Keratinocyte (primary cell): ENCODE data around the gene RETREG2. TPM values are rescaled to one million over a fixed set of nuclear protein-coding genes. Genes with fewer than 3 reads are reported as not detected.

Source experiments
- DNase-seq: peaks from one replicate; pipeline ENCODE4 v3.0.0-alpha.2; 2011; ENCODE audit warnings: low read depth, missing footprints, low spot score
- FAIRE-seq: peaks from 2 replicates; lab custom pipeline; 2011; peaks lifted over from hg19 to GRCh38; lab: Jason Lieb, UNC
- H2AFZ ChIP-seq: 2 replicates; pipeline ENCODE4 v1.6.0; 2012; ENCODE audit warnings: low read length, control low read depth, inconsistent platforms; ENCODE audit not compliant: control insufficient read depth
- H3K27ac ChIP-seq: 2 replicates; pipeline ENCODE4 v1.5.1; 2011; ENCODE audit warnings: low read length; ENCODE audit not compliant: control insufficient read depth, insufficient read depth
- H3K27me3 ChIP-seq: 3 replicates; pipeline ENCODE4 v1.6.0; 2011; ENCODE audit warnings: low read length; ENCODE audit not compliant: control insufficient read depth, insufficient read depth; ENCODE audit errors: extremely low read depth
- H3K36me3 ChIP-seq, 2 experiments: 2 replicates in 1 of 2; 3 replicates in 1 of 2; pipeline ENCODE4 v1.5.1; 2011; ENCODE audit warnings: low read length in 2 of 2, mild to moderate bottlenecking in 1 of 2; ENCODE audit not compliant: control insufficient read depth in 2 of 2, insufficient read depth in 2 of 2; ENCODE audit errors: extremely low read depth in 1 of 2
- H3K4me1 ChIP-seq: 3 replicates; pipeline ENCODE4 v1.5.1; 2011; ENCODE audit warnings: low read length; ENCODE audit not compliant: control insufficient read depth, insufficient read depth; ENCODE audit errors: extremely low read depth
- H3K4me2 ChIP-seq: 3 replicates; pipeline ENCODE4 v1.6.0; 2011; ENCODE audit warnings: low read depth, low read length; ENCODE audit not compliant: control insufficient read depth, insufficient read depth; ENCODE audit errors: extremely low read depth
- H3K4me3 ChIP-seq, 3 experiments: fragments of 200-600 bp in 1 of 3; sonication (generic) in 1 of 3; 2 replicates in 2 of 3; 3 replicates in 1 of 3; pipeline ENCODE4 v1.5.1; 2011 to 2016; ENCODE audit warnings: low read length in 3 of 3, mild to moderate bottlenecking in 3 of 3, control low read depth in 2 of 3, inconsistent platforms in 1 of 3, low read depth in 1 of 3, mixed read lengths in 1 of 3, mixed run types in 1 of 3, moderate library complexity in 1 of 3; ENCODE audit not compliant: control insufficient read depth in 2 of 3, insufficient read depth in 2 of 3; ENCODE audit errors: extremely low read depth in 1 of 3
- H3K79me2 ChIP-seq: 2 replicates; pipeline ENCODE4 v1.6.0; 2012; ENCODE audit warnings: low read length; ENCODE audit not compliant: control insufficient read depth, insufficient read depth
- H3K9ac ChIP-seq: 3 replicates; pipeline ENCODE4 v1.6.0; 2011; ENCODE audit warnings: low read length; ENCODE audit not compliant: control insufficient read depth, insufficient read depth; ENCODE audit errors: extremely low read depth
- H3K9me1 ChIP-seq: 3 replicates; pipeline ENCODE4 v1.6.0; 2011; ENCODE audit warnings: low read length; ENCODE audit not compliant: control insufficient read depth, insufficient read depth; ENCODE audit errors: extremely low read depth
- H3K9me3 ChIP-seq: 2 replicates; pipeline ENCODE4 v1.5.1; 2012; ENCODE audit warnings: low read depth, low read length; ENCODE audit not compliant: control insufficient read depth
- H4K20me1 ChIP-seq: 3 replicates; pipeline ENCODE4 v1.6.0; 2011; ENCODE audit warnings: low read length; ENCODE audit not compliant: control insufficient read depth, insufficient read depth; ENCODE audit errors: extremely low read depth
- EZH2 ChIP-seq: IDR thresholded peaks from one replicate; pipeline ENCODE4 v1.6.1; 2012; ENCODE audit warnings: inconsistent platforms, mild to moderate bottlenecking, low read length, moderate library complexity
- dilution Hi-C: fragments of 300-500 bp; cut with MboI; formaldehyde crosslinking; loops from one replicate; pipeline ENCODE4 v1.7.0; 2020; ENCODE audit warnings: low sequenced_read_pairs; ENCODE audit not compliant: extremely low pct_ligation_motif_present
- polyA plus RNA-seq, 5 experiments: library from polyadenylated mRNA; depleted of rRNA in 3 of 5; stranded (reverse) in 3 of 5; stranded (forward) in 1 of 5; unstranded in 1 of 5; fragments of >200 nt; gene quantifications; 1 replicate in 1 of 5; 2 replicates in 3 of 5; 3 replicates in 1 of 5; pipeline versions ENCODE4 v1.2.1 to v1.2.3, GENCODE V29; 2011 to 2012; ENCODE audit warnings: missing spikeins in 2 of 5, low read depth in 1 of 5, low replicate concordance in 1 of 5
- TF ChIP-seq, protein P1 (sequence below), 3 experiments: IDR thresholded peaks in 1 of 3; conservative IDR thresholded peaks in 1 of 3; optimal IDR thresholded peaks in 1 of 3; 2 replicates in 2 of 3; 3 replicates in 1 of 3; pipeline versions ENCODE3 to v1.5.1; 2011; ENCODE audit warnings: low read length in 3 of 3, mild to moderate bottlenecking in 3 of 3, moderate library complexity in 2 of 3, control low read depth in 1 of 3, inconsistent platforms in 1 of 3; ENCODE audit not compliant: insufficient read depth in 2 of 3; ENCODE audit errors: extremely low read depth in 1 of 3

Gene RETREG2
- polyA plus RNA-seq, 1 donor (not counting 4 experiments of a cell fraction or from before 2014, with no cell fraction given) = 45.8 TPM

GRCh38 chr2:219182331-219183150 is 4.5 kb downstream of the RETREG2 start:
- DNase-seq (no peak), FAIRE-seq (no peak)
- Histone ChIP-seq H4K20me1 (no peaks in the 10 kb centered on the region), H3K4me3 (no peak overlapping the region), H3K9ac (no peak overlapping the region), H2AFZ (no peak overlapping the region), H3K36me3 (peaks cover 21 to 29% of the 10 kb centered on the region in 2 experiments), H3K27ac (no peak overlapping the region), H3K9me1 (peaks cover 2% of the 10 kb centered on the region), H3K4me2 (no peak overlapping the region), H3K4me1 (peaks cover 9% of the 10 kb centered on the region), H3K9me3 (no peaks in the 10 kb centered on the region), H3K27me3 (no peaks in the 10 kb centered on the region), H3K79me2 (peaks cover 11% of the 10 kb centered on the region)
- TF ChIP-seq EZH2 = no peak
- TF ChIP-seq, protein P1, sequence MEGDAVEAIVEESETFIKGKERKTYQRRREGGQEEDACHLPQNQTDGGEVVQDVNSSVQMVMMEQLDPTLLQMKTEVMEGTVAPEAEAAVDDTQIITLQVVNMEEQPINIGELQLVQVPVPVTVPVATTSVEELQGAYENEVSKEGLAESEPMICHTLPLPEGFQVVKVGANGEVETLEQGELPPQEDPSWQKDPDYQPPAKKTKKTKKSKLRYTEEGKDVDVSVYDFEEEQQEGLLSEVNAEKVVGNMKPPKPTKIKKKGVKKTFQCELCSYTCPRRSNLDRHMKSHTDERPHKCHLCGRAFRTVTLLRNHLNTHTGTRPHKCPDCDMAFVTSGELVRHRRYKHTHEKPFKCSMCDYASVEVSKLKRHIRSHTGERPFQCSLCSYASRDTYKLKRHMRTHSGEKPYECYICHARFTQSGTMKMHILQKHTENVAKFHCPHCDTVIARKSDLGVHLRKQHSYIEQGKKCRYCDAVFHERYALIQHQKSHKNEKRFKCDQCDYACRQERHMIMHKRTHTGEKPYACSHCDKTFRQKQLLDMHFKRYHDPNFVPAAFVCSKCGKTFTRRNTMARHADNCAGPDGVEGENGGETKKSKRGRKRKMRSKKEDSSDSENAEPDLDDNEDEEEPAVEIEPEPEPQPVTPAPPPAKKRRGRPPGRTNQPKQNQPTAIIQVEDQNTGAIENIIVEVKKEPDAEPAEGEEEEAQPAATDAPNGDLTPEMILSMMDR (optimal IDR thresholded peaks at IDR 0.05 in 1 of 3, IDR thresholded peaks at IDR 0.05 in 1 of 3, conservative IDR thresholded peaks at IDR 0.05 in 1 of 3; ENCODE audit: extremely low read depth in 1 of 3, insufficient read depth in 2 of 3, low read length in 3 of 3) = no peak
- dilution Hi-C loops = no loop called here

- H3K4me3 ChIP-seq = no peak overlapping the region
Measured at GRCh38 chr2:219183151-219183772, 5.2 kb downstream of the RETREG2 start.

More at GRCh38 chr2:219183151-219183772, 5.2 kb downstream of the RETREG2 start:
- FAIRE-seq = no peak
- dilution Hi-C loops = no loop called here
- H3K4me2 ChIP-seq = no peak overlapping the region
- H3K36me3 ChIP-seq = peaks cover 21 to 29% of the 10 kb centered on the region in 2 experiments
- H3K79me2 ChIP-seq = peaks cover 11% of the 10 kb centered on the region
- H3K27ac ChIP-seq = no peak overlapping the region
- no peak for DNase-seq
- H3K27me3 ChIP-seq = no peaks in the 10 kb centered on the region
- peaks cover 2% of the 10 kb centered on the region for H3K9me1 ChIP-seq
- H4K20me1 ChIP-seq = no peaks in the 10 kb centered on the region
- peaks cover 8% of the 10 kb centered on the region for H3K4me1 ChIP-seq
- TF ChIP-seq, protein P1 (optimal IDR thresholded peaks at IDR 0.05 in 1 of 3, IDR thresholded peaks at IDR 0.05 in 1 of 3, conservative IDR thresholded peaks at IDR 0.05 in 1 of 3; ENCODE audit: extremely low read depth in 1 of 3, insufficient read depth in 2 of 3, low read length in 3 of 3) = no peak
- TF ChIP-seq EZH2 = no peak
- H3K9me3 ChIP-seq = no peaks in the 10 kb centered on the region
- H3K9ac ChIP-seq = no peak overlapping the region
- no peak overlapping the region for H2AFZ ChIP-seq
